Activated CD4-positive, alpha-beta memory T cell treated with anti-CD3 and anti-CD28 coated beads for 36 hours (primary cell): ENCODE results near the gene ITPR1. TPM values are rescaled to one million over a fixed set of nuclear protein-coding genes. Genes with fewer than 3 reads are reported as not detected.

Experiments
- CTCF ChIA-PET: fragments of 350-600 bp; sonication (Branson Sonifier 250); formaldehyde crosslinking; loops from one replicate; lab custom pipeline; 2021; ENCODE audit warnings: antibody characterized with exemption, inconsistent platforms; lab: Charles Lee
- POLR2A ChIA-PET: fragments of 350-600 bp; sonication (Branson Sonifier 250); formaldehyde crosslinking; loops from one replicate; lab custom pipeline; 2021; ENCODE audit warnings: antibody characterized with exemption; lab: Charles Lee
- DNase-seq: peaks from one replicate; pipeline ENCODE4 v3.0.0-alpha.2; 2020
- H3K27ac Mint-ChIP-seq: one replicate; pipeline ENCODE4 v1.8.0; 2021; ENCODE audit warnings: mixed read lengths
- H3K27me3 Mint-ChIP-seq: one replicate; pipeline ENCODE4 v1.8.0; 2021; ENCODE audit warnings: mixed read lengths
- H3K36me3 Mint-ChIP-seq: one replicate; pipeline ENCODE4 v1.8.0; 2021; ENCODE audit warnings: mixed read lengths
- H3K4me1 Mint-ChIP-seq: one replicate; pipeline ENCODE4 v1.8.0; 2021; ENCODE audit warnings: low read depth, mixed read lengths
- H3K4me3 Mint-ChIP-seq: one replicate; pipeline ENCODE4 v1.8.0; 2021; ENCODE audit warnings: mild to moderate bottlenecking, mixed read lengths
- H3K9me3 Mint-ChIP-seq: one replicate; pipeline ENCODE4 v1.8.0; 2021; ENCODE audit warnings: mixed read lengths
- intact Hi-C: fragments of 100-400 bp; cut with micrococcal nuclease; formaldehyde crosslinking; loops from one replicate; pipeline ENCODE4 v1.15.1; 2023
- total RNA-seq, 2 experiments: library from RNA; stranded (reverse); gene quantifications; one replicate each; pipeline ENCODE4 v1.2.3, GENCODE V29; 2021

ITPR1 gene
- total RNA-seq, 2 experiments from 2014 or later: 49.1 to 53.1 TPM

DNA sequence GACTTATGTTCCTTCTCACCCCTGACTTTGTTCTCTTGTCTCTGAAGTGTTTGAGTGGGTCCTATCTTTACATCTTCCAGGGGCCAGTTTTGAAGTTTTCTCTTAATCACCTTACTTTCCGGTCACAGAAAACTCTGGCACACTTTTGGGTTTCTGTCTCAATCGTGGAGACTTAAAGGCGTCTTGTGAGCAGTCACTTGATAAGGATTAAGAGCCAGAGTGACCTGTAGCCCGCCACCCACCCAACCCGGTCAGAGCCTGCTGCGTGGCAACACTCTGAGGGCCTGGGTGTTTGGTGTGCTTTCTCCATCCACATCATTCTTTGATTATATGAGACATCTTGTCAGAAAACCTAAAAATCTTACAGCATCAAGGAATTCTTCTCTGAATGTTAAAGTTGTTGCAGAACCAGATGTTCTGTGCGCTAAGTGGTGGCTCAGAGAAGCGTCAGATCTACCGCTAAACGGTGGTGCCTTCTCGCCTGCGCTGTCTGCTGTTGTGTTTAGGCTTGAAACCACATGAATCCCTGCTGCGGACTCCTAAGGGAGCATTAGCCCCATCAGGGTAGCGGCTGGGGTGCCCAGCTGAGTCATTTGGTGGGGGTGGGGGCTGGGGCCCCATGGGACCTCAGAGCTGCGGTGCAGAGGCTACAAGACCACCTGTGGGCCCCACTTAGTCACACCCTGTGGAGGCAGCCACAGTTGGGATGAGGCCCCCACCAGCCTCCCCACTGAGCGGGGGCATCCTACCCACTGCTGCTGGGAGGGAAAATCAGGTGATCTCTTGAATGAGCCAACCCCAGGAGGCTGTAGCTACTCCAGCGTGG is 327.4 kb downstream of the ITPR1 start:
- H3K27ac Mint-ChIP-seq: peak overlapping the region; percentile 94
- H3K4me1 Mint-ChIP-seq: peaks cover 64% of the 10 kb centered on the region
- H3K4me3 Mint-ChIP-seq: no peak overlapping the region
- POLR2A ChIA-PET: interaction anchor here (1.0 to 3.2 kb wide), 10 partner anchors 11 to 206 kb away, joined by 3 to 48 read pairs (median 10); partner anchors contain the start of gene BHLHE40
- no peaks in the 10 kb centered on the region for H3K27me3 Mint-ChIP-seq
- DNase-seq: peak; percentile 50
- H3K9me3 Mint-ChIP-seq: peaks cover 9% of the 10 kb centered on the region
- intact Hi-C loops: loop anchor here (10.0 kb wide), 1 partner anchor 514 kb away; no protein-coding TSS in a partner anchor
- CTCF ChIA-PET: interaction anchor here (1.0 to 2.4 kb wide), 5 partner anchors 10 to 159 kb away, joined by 4 to 12 read pairs (median 8); partner anchors contain the start of gene BHLHE40
- H3K36me3 Mint-ChIP-seq: peaks cover 58% of the 10 kb centered on the region

DNA sequence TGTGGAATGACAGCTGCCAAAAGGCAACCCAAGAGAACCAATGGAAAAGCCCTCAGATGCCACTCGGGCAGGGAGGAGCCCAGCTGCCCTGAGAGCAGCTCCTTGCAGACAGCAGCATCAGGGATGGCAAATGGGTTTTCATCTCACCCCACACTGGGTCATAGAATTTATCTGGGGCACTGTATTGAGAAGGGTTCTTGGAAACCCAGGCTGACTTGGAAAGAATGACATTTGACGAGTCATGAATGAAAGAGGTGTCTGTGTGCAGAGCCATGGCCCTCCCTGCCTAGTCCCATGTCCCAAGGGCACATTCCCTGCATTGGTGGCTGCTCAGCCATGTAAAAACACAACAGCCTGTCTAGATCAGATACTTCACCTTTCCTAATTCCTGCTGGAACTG is 328.2 kb downstream of the ITPR1 start:
- Mint-ChIP-seq H3K4me3 (peak overlapping the region; percentile 45), H3K9me3 (peaks cover 9% of the 10 kb centered on the region), H3K27me3 (no peaks in the 10 kb centered on the region), H3K36me3 (peaks cover 61% of the 10 kb centered on the region), H3K4me1 (peaks cover 72% of the 10 kb centered on the region), H3K27ac (peak overlapping the region; percentile 94)
- POLR2A ChIA-PET: interaction anchor here (1.0 to 3.2 kb wide), 16 partner anchors 9 to 205 kb away, joined by 3 to 48 read pairs (median 8); partner anchors contain the start of gene BHLHE40
- intact Hi-C loops: loop anchor here (10.0 kb wide), 1 partner anchor 513 kb away; no protein-coding TSS in a partner anchor
- DNase-seq: peak; percentile 57
- CTCF ChIA-PET: interaction anchor here (0.7 to 2.4 kb wide), 7 partner anchors 9 to 159 kb away, joined by 3 to 12 read pairs (median 5); partner anchors contain the start of gene BHLHE40

DNA sequence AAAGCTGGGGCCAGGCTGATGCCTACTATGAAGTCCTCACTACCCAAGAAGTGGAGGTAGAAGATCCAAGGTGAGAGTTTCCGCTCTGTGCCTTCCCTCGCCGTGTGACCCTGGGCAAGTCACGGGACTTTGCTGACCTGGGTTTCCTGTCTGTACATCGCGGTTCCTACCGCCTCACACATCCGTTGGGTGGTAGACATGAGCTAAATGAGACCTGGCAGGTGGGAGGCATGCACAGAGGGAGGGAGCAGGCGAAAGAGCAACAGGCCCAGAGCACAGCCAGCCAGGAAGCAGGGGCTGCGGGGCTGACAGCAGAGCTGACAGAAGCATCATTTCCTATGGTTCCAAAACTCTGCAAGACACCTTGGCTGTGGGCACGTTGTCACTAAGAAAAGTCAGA is 328.8 kb downstream of the ITPR1 start:
- peaks cover 7% of the 10 kb centered on the region for H3K9me3 Mint-ChIP-seq
- ChIA-PET CTCF (interaction anchor here (0.6 to 2.4 kb wide), 11 partner anchors 8 to 162 kb away, joined by 3 to 12 read pairs (median 3); partner anchors contain the start of gene BHLHE40), POLR2A (interaction anchor here (0.9 to 3.2 kb wide), 16 partner anchors 8 to 205 kb away, joined by 3 to 48 read pairs (median 8); partner anchors contain the start of gene BHLHE40)
- peak overlapping the region; percentile 94 for H3K27ac Mint-ChIP-seq
- peak overlapping the region; percentile 45 for H3K4me3 Mint-ChIP-seq
- peaks cover 79% of the 10 kb centered on the region for H3K4me1 Mint-ChIP-seq
- DNase-seq: peak; percentile 93
- intact Hi-C loops: loop anchor here (1.0 to 10.0 kb wide), 9 partner anchors 9 to 513 kb away; no protein-coding TSS in a partner anchor
- H3K27me3 Mint-ChIP-seq: no peaks in the 10 kb centered on the region
- H3K36me3 Mint-ChIP-seq: peaks cover 58% of the 10 kb centered on the region

DNA sequence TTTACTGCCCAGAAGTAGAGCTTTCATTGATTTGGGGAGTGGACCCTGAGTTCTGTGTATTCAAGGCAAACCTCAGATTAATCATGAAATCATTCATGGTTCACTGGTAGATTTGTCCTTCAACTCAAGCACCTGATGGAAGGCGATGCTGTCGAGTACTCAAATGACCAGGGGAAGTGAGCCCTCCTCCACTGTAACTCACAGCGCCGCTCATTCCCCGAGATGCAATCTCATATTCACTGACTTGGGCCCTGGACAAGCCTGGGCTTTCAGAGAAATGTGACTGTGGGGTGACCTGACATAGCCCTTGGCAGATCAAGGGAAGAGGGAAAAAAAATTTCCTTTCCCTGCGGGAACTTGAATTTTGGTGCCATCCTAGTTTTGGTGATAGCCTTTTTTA is 329.4 kb downstream of the ITPR1 start:
- H3K27me3 Mint-ChIP-seq: no peaks in the 10 kb centered on the region
- H3K4me3 Mint-ChIP-seq: peak overlapping the region; percentile 45
- H3K9me3 Mint-ChIP-seq: peaks cover 1% of the 10 kb centered on the region
- ChIA-PET POLR2A (interaction anchor here (0.9 to 3.2 kb wide), 15 partner anchors 7 to 200 kb away, joined by 3 to 48 read pairs (median 8); partner anchors contain the start of gene BHLHE40), CTCF (interaction anchor here (0.6 to 2.4 kb wide), 10 partner anchors 8 to 161 kb away, joined by 3 to 12 read pairs (median 4); partner anchors contain the start of gene BHLHE40)
- H3K4me1 Mint-ChIP-seq: peaks cover 85% of the 10 kb centered on the region
- no peak for DNase-seq
- intact Hi-C loops: loop anchor here (1.0 to 10.0 kb wide), 9 partner anchors 9 to 512 kb away; no protein-coding TSS in a partner anchor
- peaks cover 52% of the 10 kb centered on the region for H3K36me3 Mint-ChIP-seq
- peak overlapping the region; percentile 94 for H3K27ac Mint-ChIP-seq

DNA sequence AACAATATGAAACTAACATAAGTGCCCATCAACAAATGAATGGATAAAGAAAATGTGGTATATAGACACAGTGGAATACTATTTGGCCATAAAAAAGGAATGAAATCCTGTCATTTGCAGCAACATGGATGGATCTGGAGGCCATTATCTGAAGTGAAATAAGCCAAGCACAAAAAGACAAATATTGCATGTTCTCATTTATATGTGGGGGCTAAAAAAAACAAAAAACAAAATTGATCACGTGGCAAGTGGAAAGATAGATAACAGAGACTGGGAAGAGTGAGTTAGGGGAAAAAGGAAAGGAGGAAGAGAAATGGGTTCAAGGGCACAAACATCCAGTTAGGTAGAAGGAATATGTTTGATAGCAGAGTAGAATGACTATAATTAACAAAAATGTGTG is 330.2 kb downstream of the ITPR1 start:
- Mint-ChIP-seq H3K27me3 (no peaks in the 10 kb centered on the region), H3K9me3 (no peaks in the 10 kb centered on the region), H3K36me3 (peaks cover 47% of the 10 kb centered on the region), H3K4me3 (no peak overlapping the region), H3K4me1 (peaks cover 93% of the 10 kb centered on the region), H3K27ac (peak overlapping the region; percentile 19)
- intact Hi-C loops: loop anchor here (2.0 to 10.0 kb wide), 3 partner anchors 47 to 511 kb away; no protein-coding TSS in a partner anchor
- POLR2A ChIA-PET: interaction anchor here (3.0 to 3.2 kb wide), 2 partner anchors 18 to 155 kb away, joined by 24 to 48 read pairs; partner anchors contain the start of gene BHLHE40
- CTCF ChIA-PET: no interaction called here
- DNase-seq: no peak

DNA sequence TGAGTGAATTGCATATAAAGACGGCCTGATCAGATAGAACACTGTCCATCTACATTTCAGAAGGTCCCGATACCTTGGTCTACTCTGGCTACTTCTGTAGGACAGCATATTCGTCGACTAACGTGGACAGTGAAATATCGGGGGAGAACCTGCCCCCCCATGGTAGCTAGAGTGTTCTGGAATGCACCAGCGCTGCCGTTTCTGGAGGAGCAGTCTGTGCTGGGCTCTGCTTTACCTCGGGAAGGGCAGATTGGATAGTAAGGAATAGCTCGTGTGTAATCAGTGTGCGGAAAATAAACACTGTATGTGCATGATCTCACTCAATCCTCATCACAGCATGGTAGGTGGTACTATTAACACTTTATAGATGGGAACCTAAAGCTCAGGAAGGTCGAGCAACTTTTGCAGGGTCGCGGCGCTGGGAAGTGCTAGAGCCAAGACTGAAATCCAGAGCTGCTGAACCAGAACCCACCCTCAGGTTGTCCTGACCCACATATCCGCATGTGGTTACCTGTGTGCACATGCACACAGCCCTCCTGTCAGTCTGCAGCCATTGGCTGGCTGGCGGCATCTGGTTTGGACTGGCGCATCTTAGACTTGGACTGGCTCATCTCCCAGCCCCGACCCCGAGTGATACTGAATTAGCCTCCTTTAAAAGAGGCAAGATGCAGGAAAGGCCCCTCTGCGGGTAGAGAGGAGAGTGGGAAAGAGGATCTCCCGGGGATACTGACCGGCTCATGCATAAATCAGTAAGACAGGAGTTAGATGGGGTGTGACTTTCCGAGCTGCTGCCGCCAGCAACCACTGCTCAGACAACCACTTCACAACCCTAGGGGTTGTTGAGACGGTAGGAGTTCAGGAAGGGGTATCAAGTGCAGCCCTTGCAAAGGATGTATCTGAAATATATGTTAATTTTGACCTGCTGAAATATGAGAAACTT is 331.1 kb downstream of the ITPR1 start:
- DNase-seq: no peak
- POLR2A ChIA-PET: interaction anchor here (1.4 to 8.7 kb wide), 3 partner anchors 18 to 160 kb away, joined by 3 to 83 read pairs (median 4); partner anchors contain the start of gene BHLHE40

DNA sequence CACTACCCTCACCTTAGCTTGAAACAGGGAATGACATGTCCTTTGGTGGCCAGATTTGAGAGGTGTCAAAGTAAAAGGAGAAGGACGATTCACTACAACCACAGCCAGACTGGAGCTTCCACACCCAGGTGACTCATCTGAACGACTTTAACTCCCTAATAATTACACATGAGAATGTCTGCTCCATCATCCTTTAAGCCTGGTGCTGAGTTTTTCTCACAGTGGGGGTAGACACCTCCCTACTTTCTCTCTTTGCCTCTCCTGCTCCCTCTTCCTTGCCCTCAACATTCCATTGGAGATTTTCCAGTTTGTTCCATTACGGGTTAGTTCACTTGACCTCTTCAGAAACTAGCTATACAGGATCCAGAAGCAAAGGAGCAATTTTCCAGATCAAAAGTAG is 331.8 kb downstream of the ITPR1 start:
- POLR2A ChIA-PET: interaction anchor here (0.6 to 8.7 kb wide), 4 partner anchors 17 to 159 kb away, joined by 3 to 83 read pairs (median 4); partner anchors contain the start of gene BHLHE40
- intact Hi-C loops: loop anchor here (10.0 kb wide), 1 partner anchor 510 kb away; no protein-coding TSS in a partner anchor
- CTCF ChIA-PET: interaction anchor here (1.2 to 1.8 kb wide), 4 partner anchors 17 to 152 kb away, joined by 3 to 5 read pairs (median 3); no protein-coding TSS in a partner anchor
- Mint-ChIP-seq H3K4me3 (peak overlapping the region; percentile 70), H3K9me3 (no peaks in the 10 kb centered on the region), H3K36me3 (peaks cover 40% of the 10 kb centered on the region), H3K27me3 (no peaks in the 10 kb centered on the region), H3K27ac (peak overlapping the region; percentile 85), H3K4me1 (peaks cover 98% of the 10 kb centered on the region)
- DNase-seq: no peak

More for the DNA sequence above, 331.1 kb downstream of the ITPR1 start:
- intact Hi-C loops: loop anchor here (2.0 to 10.0 kb wide), 3 partner anchors 47 to 511 kb away; no protein-coding TSS in a partner anchor
- Mint-ChIP-seq H3K27ac (peak overlapping the region; percentile 85), H3K4me1 (peaks cover 99% of the 10 kb centered on the region), H3K27me3 (no peaks in the 10 kb centered on the region), H3K4me3 (peak overlapping the region; percentile 70), H3K36me3 (peaks cover 44% of the 10 kb centered on the region), H3K9me3 (no peaks in the 10 kb centered on the region)
- CTCF ChIA-PET: interaction anchor here (1.2 to 1.8 kb wide), 3 partner anchors 18 to 103 kb away, joined by 3 to 5 read pairs (median 3); no protein-coding TSS in a partner anchor

DNA sequence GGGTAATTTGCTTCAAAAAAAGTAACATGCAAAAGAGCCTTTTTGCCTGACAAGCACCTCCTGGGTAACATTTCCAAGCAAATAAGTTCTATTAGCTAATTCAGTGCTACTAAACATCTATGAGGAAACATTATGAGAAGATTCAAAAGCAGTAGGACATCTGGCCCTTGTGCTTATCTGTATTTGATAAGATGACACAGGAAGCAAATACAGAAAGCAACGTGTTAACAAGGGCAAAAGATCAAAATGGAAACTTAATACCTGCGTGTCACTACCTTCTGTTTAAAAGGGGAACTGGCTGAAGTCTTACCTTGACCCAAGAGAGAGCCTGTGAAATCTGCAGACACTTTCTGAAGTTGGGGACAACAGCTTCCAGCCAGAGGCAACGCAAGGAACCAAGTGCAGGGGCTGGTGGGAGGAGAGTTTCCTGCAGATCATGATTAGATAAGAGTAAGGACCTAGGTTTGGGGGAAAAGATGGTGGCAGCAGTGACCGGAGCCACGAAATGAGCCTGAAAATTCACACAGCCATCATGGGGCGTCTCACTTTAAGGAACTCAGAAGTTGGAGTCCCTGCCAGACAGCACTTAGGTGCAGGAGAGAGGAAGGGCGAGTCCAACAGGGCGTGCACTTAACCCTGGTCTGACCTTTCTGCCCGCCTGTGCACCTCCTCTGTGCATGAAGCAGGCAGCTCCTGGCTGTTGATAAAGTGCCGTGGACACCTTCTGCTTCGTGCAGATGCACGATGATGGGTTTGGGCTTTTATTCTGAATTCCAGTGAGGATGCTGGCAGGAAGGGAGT is 332.5 kb downstream of the ITPR1 start:
- Mint-ChIP-seq H3K4me3 (peak overlapping the region; percentile 70), H3K27ac (peak overlapping the region; percentile 85), H3K4me1 (peaks cover 95% of the 10 kb centered on the region), H3K27me3 (no peaks in the 10 kb centered on the region), H3K36me3 (peaks cover 38% of the 10 kb centered on the region), H3K9me3 (no peaks in the 10 kb centered on the region)
- intact Hi-C loops: loop anchor here (10.0 kb wide), 1 partner anchor 509 kb away; no protein-coding TSS in a partner anchor
- peak; percentile 57 for DNase-seq
- ChIA-PET POLR2A (interaction anchor here (0.6 to 8.7 kb wide), 5 partner anchors 10 to 159 kb away, joined by 3 to 83 read pairs (median 4); partner anchors contain the start of gene BHLHE40), CTCF (interaction anchor here (0.8 to 1.8 kb wide), 6 partner anchors 16 to 160 kb away, joined by 3 to 5 read pairs (median 3); no protein-coding TSS in a partner anchor)

DNA sequence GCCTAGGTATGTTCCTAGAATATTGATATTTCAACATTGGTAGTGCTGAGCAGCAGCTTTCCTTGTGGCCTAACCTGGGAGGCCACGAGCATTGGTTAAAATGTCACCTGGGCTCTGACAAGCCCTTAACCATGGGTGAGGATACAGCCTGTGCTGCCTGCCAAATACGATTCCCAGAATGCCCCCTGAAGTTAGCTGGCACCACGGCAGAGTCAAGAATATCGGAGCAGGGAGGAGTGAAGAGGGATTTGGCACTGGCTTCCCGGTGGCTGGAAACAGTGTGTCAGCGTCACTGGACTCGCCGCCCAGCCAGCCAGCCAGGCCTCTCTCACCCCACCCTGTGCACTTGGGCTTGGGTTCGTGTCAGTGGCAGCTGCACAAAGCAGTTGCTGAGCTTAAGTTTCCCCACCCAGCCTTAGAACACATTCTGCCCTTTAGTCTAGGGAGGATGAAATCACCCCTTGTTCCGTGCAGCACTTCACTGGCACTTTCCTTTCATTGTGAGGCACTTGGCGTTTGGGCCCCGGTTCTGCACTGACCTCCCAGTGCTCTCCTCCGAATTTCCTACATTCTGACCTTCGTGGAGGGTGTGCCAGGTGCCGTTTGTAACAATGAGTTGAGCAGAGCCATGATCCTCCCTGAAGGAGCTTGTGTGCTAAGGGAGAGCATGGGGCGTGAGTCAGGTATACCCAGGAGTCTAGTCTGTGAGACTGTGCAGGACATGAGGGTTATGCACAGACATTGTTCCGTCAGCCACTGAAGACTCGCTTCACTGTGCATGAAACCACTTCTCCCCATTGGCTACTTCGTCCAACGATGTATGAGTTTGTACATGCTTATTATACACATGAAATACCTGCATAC is 333.3 kb downstream of the ITPR1 start:
- Mint-ChIP-seq H3K27ac (peak overlapping the region; percentile 85), H3K36me3 (peaks cover 40% of the 10 kb centered on the region), H3K9me3 (no peaks in the 10 kb centered on the region), H3K27me3 (no peaks in the 10 kb centered on the region), H3K4me1 (peaks cover 94% of the 10 kb centered on the region), H3K4me3 (peak overlapping the region; percentile 70)
- DNase-seq: no peak
- intact Hi-C loops: loop anchor here (10.0 kb wide), 1 partner anchor 508 kb away; no protein-coding TSS in a partner anchor
- CTCF ChIA-PET: interaction anchor here (0.6 to 4.1 kb wide), 6 partner anchors 11 to 159 kb away, joined by 3 to 39 read pairs (median 3); partner anchors contain the start of gene BHLHE40
- POLR2A ChIA-PET: interaction anchor here (1.1 to 8.7 kb wide), 4 partner anchors 9 to 152 kb away, joined by 3 to 83 read pairs (median 4); partner anchors contain the start of gene BHLHE40
